ENCODE data around the gene VSIG8.

Gene VSIG8

DNA sequence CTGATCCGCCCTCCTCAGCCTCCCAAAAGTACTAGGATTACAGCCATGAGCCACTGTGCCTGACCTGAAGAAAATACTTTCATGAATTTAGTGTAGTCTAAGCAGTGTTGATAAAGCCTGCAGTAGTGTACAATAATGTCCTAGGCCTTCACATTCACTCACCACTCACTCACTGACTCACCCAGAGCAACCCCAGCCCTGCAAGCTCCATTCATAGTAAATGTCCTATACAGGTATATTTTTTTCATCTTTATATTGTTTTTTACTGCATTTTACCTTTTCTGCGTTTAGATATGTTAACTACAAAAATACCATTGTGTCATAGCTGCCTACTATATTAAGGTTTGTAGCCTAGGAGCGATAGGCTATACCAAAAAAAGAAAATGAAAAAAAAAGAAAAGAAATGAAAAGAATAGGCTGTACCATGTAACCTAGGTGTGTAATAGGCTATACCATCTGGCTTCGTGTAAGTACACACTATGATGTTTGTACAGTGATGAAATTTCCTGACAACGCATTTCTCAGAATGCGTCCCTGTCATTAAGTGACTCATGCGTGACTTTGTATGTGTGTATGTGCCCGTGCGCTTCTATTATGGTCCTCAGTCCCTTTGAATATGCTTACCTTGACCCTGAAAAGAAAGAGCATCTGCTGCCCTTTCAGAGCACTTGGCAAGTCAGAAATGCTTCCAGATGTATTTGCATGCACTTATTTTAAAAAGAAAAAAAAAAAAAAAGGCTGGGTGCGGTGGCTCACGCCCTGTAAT is 45.0 kb downstream of the VSIG8 start:
- H3K36me3 ChIP-seq = peaks cover 0 to 16% (median 0%) of the 10 kb centered on the region in 11 experiments; a peak in 3 of 22 replicates
- H4K20me1 ChIP-seq = peaks cover 0 to 36% (median 0%) of the 10 kb centered on the region in 11 experiments; a peak in 3 of 22 replicates
- TF ChIP-seq Cebpa-rat (IDR thresholded peaks at IDR 0.05) = no peak
- H3K9ac ChIP-seq = no peak overlapping the region
- H3K4me1 ChIP-seq = peaks cover 0 to 29% (median 0%) of the 10 kb centered on the region in 10 experiments; a peak in 6 of 20 replicates
- no peaks in the 10 kb centered on the region for H3K9me3 ChIP-seq (replicated peaks in 1 of 11)
- no peak overlapping the region for H3K4me2 ChIP-seq
- H3K27ac ChIP-seq = no peak overlapping the region
- H3K4me3 ChIP-seq = no peak overlapping the region
- H3K27me3 ChIP-seq = no peaks in the 10 kb centered on the region

- Histone ChIP-seq H3K27me3 (no peaks in the 10 kb centered on the region), H3K4me1 (peaks cover 0 to 13% (median 0%) of the 10 kb centered on the region in 10 experiments; a peak in 5 of 20 replicates)
- TF ChIP-seq Cebpa-rat (IDR thresholded peaks at IDR 0.05) = no peak
Measured at GRCh38 chr1:159815926-159816325, 46.5 kb downstream of the VSIG8 start.

DNA sequence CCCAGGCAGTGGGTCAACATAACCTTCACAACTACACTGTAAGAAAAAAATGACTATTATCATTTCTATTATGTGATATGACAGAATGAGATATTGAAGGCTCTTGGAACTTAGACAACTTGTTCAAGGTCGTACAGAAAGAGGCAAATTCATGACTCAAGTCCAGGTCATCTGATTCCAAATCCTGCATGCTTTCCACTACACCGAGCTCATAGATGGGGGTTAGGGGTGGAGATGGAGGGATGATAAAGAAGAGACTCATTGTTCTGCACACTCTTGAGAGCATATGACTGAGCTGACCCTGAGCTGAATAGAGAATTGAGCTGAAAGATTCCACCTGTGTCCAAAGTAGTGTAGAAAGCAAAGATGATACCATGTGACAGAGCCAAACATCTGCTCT is 57.5 kb downstream of the VSIG8 start:
- Histone ChIP-seq H3K27me3 (no peaks in the 10 kb centered on the region), H3K4me3 (no peak overlapping the region), H3K4me1 (peaks cover 11 to 56% (median 22%) of the 10 kb centered on the region in 10 experiments), H3K36me3 (peaks cover 0 to 18% (median 0%) of the 10 kb centered on the region in 11 experiments; a peak in 4 of 22 replicates), H3K4me2 (no peak overlapping the region), H3K9me3 (replicated peaks in 1 of 11) (no peaks in the 10 kb centered on the region), H3K9ac (no peak overlapping the region), H4K20me1 (peaks cover 0 to 15% (median 0%) of the 10 kb centered on the region in 11 experiments; a peak in 3 of 22 replicates), H3K27ac (no peak overlapping the region)
- no peak for TF ChIP-seq Cebpa-rat (IDR thresholded peaks at IDR 0.05)

More at GRCh38 chr1:159815926-159816325, 46.5 kb downstream of the VSIG8 start:
- Histone ChIP-seq H3K9ac (no peak overlapping the region), H3K9me3 (replicated peaks in 1 of 11) (no peaks in the 10 kb centered on the region), H3K36me3 (peaks cover 0 to 16% (median 0%) of the 10 kb centered on the region in 11 experiments; a peak in 3 of 22 replicates), H3K4me2 (no peak overlapping the region; a peak in 1 of 22 replicates), H3K4me3 (no peak overlapping the region), H4K20me1 (peaks cover 0 to 49% (median 0%) of the 10 kb centered on the region in 11 experiments; a peak in 4 of 22 replicates), H3K27ac (no peak overlapping the region)
